Gastroesophageal sphincter (tissue), 3 donors: Measurements from ENCODE around the gene KCNK2.

ENCODE experiments used
- POLR2A ChIP-seq, 2 donors: fragments of 450-650 bp; IDR thresholded peaks; one replicate each; pipeline ENCODE4 v1.6.1; 2017; ENCODE audit warnings: antibody characterized with exemption in 2 of 2, mild to moderate bottlenecking in 2 of 2, moderate library complexity in 1 of 2
- POLR2AphosphoS5 ChIP-seq: sonication (generic); formaldehyde crosslinking; IDR thresholded peaks from one replicate; pipeline ENCODE4 v1.6.1; 2017; ENCODE audit warnings: antibody characterized with exemption
- TF ChIP-seq, protein P1 (sequence below), 4 experiments: fragments of 200-600 bp in 2 of 4; fragments of 450-650 bp in 2 of 4; sonication (generic) in 1 of 4; IDR thresholded peaks; one replicate each; pipeline ENCODE4 v1.5.1; 2017 to 2019; ENCODE audit warnings: antibody characterized with exemption in 4 of 4, mild to moderate bottlenecking in 2 of 4, moderate library complexity in 2 of 4

DNA sequence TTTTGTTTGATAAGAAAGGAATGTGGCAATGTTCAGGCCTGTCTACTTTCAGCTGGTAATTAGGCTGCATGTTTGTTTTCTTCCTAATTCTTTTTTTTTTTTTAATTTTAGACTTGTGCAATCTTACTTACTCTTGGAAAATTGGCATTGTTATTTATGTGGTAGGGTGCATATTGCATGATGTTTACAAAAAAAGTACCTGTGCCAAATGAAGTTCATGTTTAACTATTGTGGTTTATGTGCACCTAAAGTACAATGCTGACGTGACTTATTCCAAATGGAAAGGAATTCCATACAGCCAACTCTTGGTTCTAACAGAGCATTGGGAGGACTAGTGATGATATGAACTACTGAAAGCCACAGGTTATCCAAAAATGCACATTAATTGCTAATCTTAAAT lies 51.0 kb downstream of the KCNK2 start:
- TF ChIP-seq, protein P1, sequence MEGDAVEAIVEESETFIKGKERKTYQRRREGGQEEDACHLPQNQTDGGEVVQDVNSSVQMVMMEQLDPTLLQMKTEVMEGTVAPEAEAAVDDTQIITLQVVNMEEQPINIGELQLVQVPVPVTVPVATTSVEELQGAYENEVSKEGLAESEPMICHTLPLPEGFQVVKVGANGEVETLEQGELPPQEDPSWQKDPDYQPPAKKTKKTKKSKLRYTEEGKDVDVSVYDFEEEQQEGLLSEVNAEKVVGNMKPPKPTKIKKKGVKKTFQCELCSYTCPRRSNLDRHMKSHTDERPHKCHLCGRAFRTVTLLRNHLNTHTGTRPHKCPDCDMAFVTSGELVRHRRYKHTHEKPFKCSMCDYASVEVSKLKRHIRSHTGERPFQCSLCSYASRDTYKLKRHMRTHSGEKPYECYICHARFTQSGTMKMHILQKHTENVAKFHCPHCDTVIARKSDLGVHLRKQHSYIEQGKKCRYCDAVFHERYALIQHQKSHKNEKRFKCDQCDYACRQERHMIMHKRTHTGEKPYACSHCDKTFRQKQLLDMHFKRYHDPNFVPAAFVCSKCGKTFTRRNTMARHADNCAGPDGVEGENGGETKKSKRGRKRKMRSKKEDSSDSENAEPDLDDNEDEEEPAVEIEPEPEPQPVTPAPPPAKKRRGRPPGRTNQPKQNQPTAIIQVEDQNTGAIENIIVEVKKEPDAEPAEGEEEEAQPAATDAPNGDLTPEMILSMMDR (IDR thresholded peaks at IDR 0.05): no peak
- TF ChIP-seq POLR2A (IDR thresholded peaks at IDR 0.05) (no peak), POLR2AphosphoS5 (no peak)
